Panc1 (cell line): ENCODE measurements around the gene AGBL4. TPM values are rescaled to one million over a fixed set of nuclear protein-coding genes. Genes with fewer than 3 reads are reported as not detected.

Source experiments
- ATAC-seq: fragments of 200-7000 bp; cut with Tn5 transposase; 2 replicates; pipeline ENCODE4 v1.9.1; 2020; ENCODE audit warnings: mild to moderate bottlenecking, moderate library complexity
- BruUV-seq: library from RNA; stranded (reverse); fragments of 400-500 nt; replicated peaks from 2 replicates; lab custom pipeline; 2021; lab: Mats Ljungman, UMichigan
- CTCF ChIA-PET: fragments of 300-600 bp; sonication (Branson Sonifier 250); formaldehyde crosslinking; loops from one replicate; lab custom pipeline; 2022; ENCODE audit warnings: antibody characterized with exemption; lab: Charles Lee
- POLR2A ChIA-PET: fragments of 300-600 bp; sonication (Branson Sonifier 250); formaldehyde crosslinking; loops from one replicate; lab custom pipeline; 2022; ENCODE audit warnings: antibody characterized with exemption; lab: Charles Lee
- DNase-seq: peaks from one replicate; pipeline ENCODE4 v3.0.0-alpha.2; 2010; ENCODE audit warnings: low read depth, low spot score
- H3K27ac ChIP-seq: 2 replicates; pipeline ENCODE4 v1.5.1; 2011; ENCODE audit warnings: mild to moderate bottlenecking, low read length, inconsistent platforms
- H3K27me3 ChIP-seq: fragments of 200-500 bp; sonication (Bioruptor generic); 2 replicates; pipeline ENCODE4 v1.6.0; 2014; ENCODE audit warnings: low read length, inconsistent platforms; ENCODE audit not compliant: control insufficient read depth, insufficient read depth
- H3K36me3 ChIP-seq: fragments of 200-500 bp; sonication (Bioruptor generic); 2 replicates; pipeline ENCODE4 v1.5.1; 2014; ENCODE audit warnings: inconsistent platforms, mild to moderate bottlenecking, low read length, moderate library complexity; ENCODE audit not compliant: control insufficient read depth, insufficient read depth
- H3K4me1 ChIP-seq: 2 replicates; pipeline ENCODE4 v1.5.1; 2011; ENCODE audit warnings: inconsistent platforms, mild to moderate bottlenecking, low read length, moderate library complexity; ENCODE audit not compliant: control insufficient read depth, insufficient read depth
- H3K4me3 ChIP-seq, 2 experiments: 2 replicates each; pipeline ENCODE4 v1.5.1; 2011 to 2012; ENCODE audit warnings: low read depth in 2 of 2, low read length in 2 of 2, mild to moderate bottlenecking in 2 of 2, inconsistent platforms in 1 of 2, moderate library complexity in 1 of 2
- H3K9me3 ChIP-seq: fragments of 200-500 bp; sonication (Bioruptor generic); 2 replicates; pipeline ENCODE4 v1.5.1; 2014; ENCODE audit warnings: low read depth, mild to moderate bottlenecking, inconsistent platforms, low read length, moderate library complexity; ENCODE audit not compliant: control insufficient read depth, insufficient read depth
- POLR2AphosphoS5 ChIP-seq: IDR thresholded peaks from 2 replicates; pipeline ENCODE4 v1.6.1; 2012; ENCODE audit warnings: mild to moderate bottlenecking, low read depth, low read length, moderate library complexity
- SIN3A ChIP-seq: IDR thresholded peaks from 2 replicates; pipeline ENCODE4 v1.6.1; 2012; ENCODE audit warnings: low read depth, mild to moderate bottlenecking, low read length, moderate library complexity, borderline replicate concordance; ENCODE audit not compliant: insufficient read depth
- TCF7L2 ChIP-seq: IDR thresholded peaks from 2 replicates; pipeline ENCODE4 v1.6.1; 2011; ENCODE audit warnings: mild to moderate bottlenecking, low read depth, low read length, inconsistent platforms
- in situ Hi-C: cut with HindIII; loops from 2 replicates; pipeline ENCODE4 v1.10.0; 2016; ENCODE audit warnings: low sequenced_read_pairs, low pct_unique_long_range_greater_than_20kb
- intact Hi-C: fragments of 100-400 bp; cut with micrococcal nuclease; formaldehyde crosslinking; loops from one replicate; pipeline ENCODE4 v1.10.0; 2022; ENCODE audit not compliant: unreplicated experiment
- total RNA-seq: library from RNA; stranded (reverse); gene quantifications from one replicate; pipeline ENCODE4 v1.2.1, GENCODE V29; 2021; ENCODE audit not compliant: unreplicated experiment
- TF ChIP-seq, protein P1 (sequence below): fragments of 450-650 bp; IDR thresholded peaks from 2 replicates; pipeline ENCODE4 v1.5.1; 2017; ENCODE audit warnings: mild to moderate bottlenecking
- TF ChIP-seq, protein P2 (sequence below), 2 experiments: IDR thresholded peaks; 2 replicates each; pipeline ENCODE4 v1.6.1; 2011 to 2012; ENCODE audit warnings: low read depth in 2 of 2, control low read depth in 1 of 2, low read length in 1 of 2, mild to moderate bottlenecking in 1 of 2, moderate library complexity in 1 of 2; ENCODE audit not compliant: insufficient read depth in 1 of 2

AGBL4 gene
- total RNA-seq, 1 experiment from 2014 or later: not detected

DNA sequence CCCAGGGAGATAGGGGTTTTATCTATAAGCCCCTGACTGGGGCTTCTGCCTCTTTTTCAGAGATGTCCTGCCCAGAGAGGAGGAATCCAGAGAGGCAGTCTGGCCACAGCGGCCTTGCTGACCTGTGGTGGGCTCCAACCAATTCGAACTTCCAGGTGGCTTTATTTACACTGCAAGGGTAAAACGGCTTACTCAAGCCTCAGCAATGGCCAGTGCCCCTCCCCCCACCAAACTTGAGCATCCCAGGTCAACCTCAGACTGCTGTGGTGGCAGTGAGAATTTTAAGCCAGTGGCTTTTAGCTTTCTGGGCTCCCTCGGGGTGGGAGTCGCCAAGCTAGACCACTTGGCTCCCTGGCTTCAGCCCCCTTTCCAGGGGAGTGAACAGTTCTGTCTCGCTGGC, 863.1 kb downstream of the AGBL4 start:
- Histone ChIP-seq H3K27me3 (no peaks in the 10 kb centered on the region), H3K4me3 (no peak overlapping the region), H3K9me3 (0 out of 2 replicates have a peak, but pooled peaks cover 4% of the 10 kb centered on the region), H3K4me1 (no peaks in the 10 kb centered on the region), H3K27ac (no peak overlapping the region), H3K36me3 (no peaks in the 10 kb centered on the region)
- intact Hi-C loops (no loop called here), in situ Hi-C loops (no loop called here)
- POLR2A ChIA-PET: no interaction called here
- no peak for ATAC-seq
- no peak for DNase-seq
- no TSS peak for BruUV-seq
- CTCF ChIA-PET: no interaction called here
- TF ChIP-seq, protein P1, sequence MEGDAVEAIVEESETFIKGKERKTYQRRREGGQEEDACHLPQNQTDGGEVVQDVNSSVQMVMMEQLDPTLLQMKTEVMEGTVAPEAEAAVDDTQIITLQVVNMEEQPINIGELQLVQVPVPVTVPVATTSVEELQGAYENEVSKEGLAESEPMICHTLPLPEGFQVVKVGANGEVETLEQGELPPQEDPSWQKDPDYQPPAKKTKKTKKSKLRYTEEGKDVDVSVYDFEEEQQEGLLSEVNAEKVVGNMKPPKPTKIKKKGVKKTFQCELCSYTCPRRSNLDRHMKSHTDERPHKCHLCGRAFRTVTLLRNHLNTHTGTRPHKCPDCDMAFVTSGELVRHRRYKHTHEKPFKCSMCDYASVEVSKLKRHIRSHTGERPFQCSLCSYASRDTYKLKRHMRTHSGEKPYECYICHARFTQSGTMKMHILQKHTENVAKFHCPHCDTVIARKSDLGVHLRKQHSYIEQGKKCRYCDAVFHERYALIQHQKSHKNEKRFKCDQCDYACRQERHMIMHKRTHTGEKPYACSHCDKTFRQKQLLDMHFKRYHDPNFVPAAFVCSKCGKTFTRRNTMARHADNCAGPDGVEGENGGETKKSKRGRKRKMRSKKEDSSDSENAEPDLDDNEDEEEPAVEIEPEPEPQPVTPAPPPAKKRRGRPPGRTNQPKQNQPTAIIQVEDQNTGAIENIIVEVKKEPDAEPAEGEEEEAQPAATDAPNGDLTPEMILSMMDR: no peak
- no peak for TF ChIP-seq SIN3A
- TF ChIP-seq POLR2AphosphoS5: no peak
- TF ChIP-seq, protein P2, sequence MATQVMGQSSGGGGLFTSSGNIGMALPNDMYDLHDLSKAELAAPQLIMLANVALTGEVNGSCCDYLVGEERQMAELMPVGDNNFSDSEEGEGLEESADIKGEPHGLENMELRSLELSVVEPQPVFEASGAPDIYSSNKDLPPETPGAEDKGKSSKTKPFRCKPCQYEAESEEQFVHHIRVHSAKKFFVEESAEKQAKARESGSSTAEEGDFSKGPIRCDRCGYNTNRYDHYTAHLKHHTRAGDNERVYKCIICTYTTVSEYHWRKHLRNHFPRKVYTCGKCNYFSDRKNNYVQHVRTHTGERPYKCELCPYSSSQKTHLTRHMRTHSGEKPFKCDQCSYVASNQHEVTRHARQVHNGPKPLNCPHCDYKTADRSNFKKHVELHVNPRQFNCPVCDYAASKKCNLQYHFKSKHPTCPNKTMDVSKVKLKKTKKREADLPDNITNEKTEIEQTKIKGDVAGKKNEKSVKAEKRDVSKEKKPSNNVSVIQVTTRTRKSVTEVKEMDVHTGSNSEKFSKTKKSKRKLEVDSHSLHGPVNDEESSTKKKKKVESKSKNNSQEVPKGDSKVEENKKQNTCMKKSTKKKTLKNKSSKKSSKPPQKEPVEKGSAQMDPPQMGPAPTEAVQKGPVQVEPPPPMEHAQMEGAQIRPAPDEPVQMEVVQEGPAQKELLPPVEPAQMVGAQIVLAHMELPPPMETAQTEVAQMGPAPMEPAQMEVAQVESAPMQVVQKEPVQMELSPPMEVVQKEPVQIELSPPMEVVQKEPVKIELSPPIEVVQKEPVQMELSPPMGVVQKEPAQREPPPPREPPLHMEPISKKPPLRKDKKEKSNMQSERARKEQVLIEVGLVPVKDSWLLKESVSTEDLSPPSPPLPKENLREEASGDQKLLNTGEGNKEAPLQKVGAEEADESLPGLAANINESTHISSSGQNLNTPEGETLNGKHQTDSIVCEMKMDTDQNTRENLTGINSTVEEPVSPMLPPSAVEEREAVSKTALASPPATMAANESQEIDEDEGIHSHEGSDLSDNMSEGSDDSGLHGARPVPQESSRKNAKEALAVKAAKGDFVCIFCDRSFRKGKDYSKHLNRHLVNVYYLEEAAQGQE (IDR thresholded peaks at IDR 0.05; ENCODE audit: insufficient read depth in 1 of 2, low read depth in 2 of 2, low read length in 1 of 2): no peak
- no peak for TF ChIP-seq TCF7L2

GRCh38 chr1:49136738-49137251, 887.0 kb downstream of the AGBL4 start:
- H3K9me3 ChIP-seq: no peaks in the 10 kb centered on the region
- in situ Hi-C loops (no loop called here), intact Hi-C loops (no loop called here)
- no peaks in the 10 kb centered on the region for H3K4me1 ChIP-seq
- ChIA-PET POLR2A (no interaction called here), CTCF (no interaction called here)
- no peak overlapping the region for H3K27ac ChIP-seq
- BruUV-seq: no TSS peak
- H3K36me3 ChIP-seq: no peaks in the 10 kb centered on the region
- no peak for TF ChIP-seq POLR2AphosphoS5
- H3K27me3 ChIP-seq: no peaks in the 10 kb centered on the region
- H3K4me3 ChIP-seq: no peak overlapping the region
- ATAC-seq (no peak), DNase-seq (no peak)

DNA sequence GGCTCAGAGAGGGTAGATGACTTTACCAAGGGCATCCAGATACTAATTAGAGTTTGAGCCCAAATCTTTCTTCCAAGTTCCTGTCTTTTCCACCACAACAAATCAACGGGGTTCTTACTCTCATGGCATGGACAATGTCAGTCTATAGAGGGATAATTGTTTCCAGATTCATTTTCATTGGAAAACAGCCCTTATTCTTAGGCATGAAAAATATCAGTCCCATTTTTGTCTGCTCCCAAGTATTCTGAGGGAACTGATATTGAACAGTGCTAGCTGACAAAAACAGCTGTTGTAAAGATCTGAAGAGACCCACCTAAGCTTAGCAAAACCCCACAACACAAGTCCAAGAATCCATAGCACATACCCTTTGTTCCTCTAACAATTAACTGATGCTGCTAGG, 898.0 kb downstream of the AGBL4 start:
- intact Hi-C loops: no loop called here
- ChIA-PET CTCF (no interaction called here), POLR2A (no interaction called here)
- DNase-seq: no peak
- H3K9me3 ChIP-seq: no peaks in the 10 kb centered on the region
- H3K4me3 ChIP-seq: no peak overlapping the region
- no TSS peak for BruUV-seq
- H3K27me3 ChIP-seq: no peaks in the 10 kb centered on the region
- no peaks in the 10 kb centered on the region for H3K4me1 ChIP-seq
- no peak overlapping the region for H3K27ac ChIP-seq
- no peak for ATAC-seq
- H3K36me3 ChIP-seq: no peaks in the 10 kb centered on the region
- in situ Hi-C loops: no loop called here
- TF ChIP-seq, protein P2 (IDR thresholded peaks at IDR 0.05; ENCODE audit: insufficient read depth in 1 of 2, low read depth in 2 of 2, low read length in 1 of 2): no peak
- TF ChIP-seq TCF7L2 (no peak), POLR2AphosphoS5 (no peak), SIN3A (no peak)
- TF ChIP-seq, protein P1: no peak
